NCI-H146 treated with DMSO at 0.1 percent for 48 hours (cell line): ENCODE measurements around the gene PRDM12.

Experiments used
- DNase-seq: peaks from one replicate; lab custom pipeline; 2025; ENCODE audit not compliant: unreplicated experiment; lab: John Stamatoyannopoulos, UW

Gene PRDM12

GRCh38 chr9:130635721-130636647 is 28.4 kb upstream of the PRDM12 start:
- no peak for DNase-seq

- no peak for DNase-seq
These were observed 27.8 kb upstream of the PRDM12 start for GRCh38 chr9:130636648-130637020.

- no peak for DNase-seq
These were observed 25.9 kb upstream of the PRDM12 start for GRCh38 chr9:130638284-130639123.

- DNase-seq: no peak
These were observed 25.1 kb upstream of the PRDM12 start for GRCh38 chr9:130639124-130639765.

GRCh38 chr9:130639866-130640555 is 24.4 kb upstream of the PRDM12 start:
- no peak for DNase-seq

GRCh38 chr9:130640681-130641080 is 23.7 kb upstream of the PRDM12 start:
- no peak for DNase-seq

- DNase-seq: no peak
These were observed 21.5 kb upstream of the PRDM12 start for GRCh38 chr9:130642926-130643325.

GRCh38 chr9:130651221-130651620 is 13.2 kb upstream of the PRDM12 start:
- no peak for DNase-seq

GRCh38 chr9:130651752-130652151 is 12.6 kb upstream of the PRDM12 start:
- no peak for DNase-seq

GRCh38 chr9:130654879-130655278 is 9.5 kb upstream of the PRDM12 start:
- no peak for DNase-seq

- no peak for DNase-seq
These were observed 5.3 kb upstream of the PRDM12 start for GRCh38 chr9:130658893-130659698.

GRCh38 chr9:130659699-130660248 is 4.6 kb upstream of the PRDM12 start:
- DNase-seq: no peak

GRCh38 chr9:130660326-130660682 is 4.1 kb upstream of the PRDM12 start:
- no peak for DNase-seq

- DNase-seq: no peak
These were observed 3.5 kb upstream of the PRDM12 start for GRCh38 chr9:130660683-130661450.

- no peak for DNase-seq
These were observed 2.8 kb upstream of the PRDM12 start for GRCh38 chr9:130661451-130662098.

- no peak for DNase-seq
These were observed 2.1 kb upstream of the PRDM12 start for GRCh38 chr9:130662099-130662969.

- DNase-seq: no peak
These were observed 1.5 kb upstream of the PRDM12 start for GRCh38 chr9:130662970-130663257.
